Muscle layer of colon (tissue), 2 donors: ENCODE measurements around the gene JPH2.
"Not testable (repeated sequence)": the region's sequence is repeated elsewhere in the genome, so short reads cannot be mapped to it uniquely, and the experiment has no call there.

Experiments used
- H3K27ac ChIP-seq: one replicate; pipeline ENCODE4 v1.7.0; 2013; ENCODE audit warnings: low read depth, mild to moderate bottlenecking, low read length, moderate library complexity
- H3K27me3 ChIP-seq, 2 donors: one replicate each; pipeline ENCODE4 v1.7.0; 2013; ENCODE audit warnings: low read length in 2 of 2, mild to moderate bottlenecking in 2 of 2; ENCODE audit not compliant: insufficient read depth in 2 of 2, control insufficient read depth in 1 of 2
- H3K36me3 ChIP-seq: one replicate; pipeline ENCODE4 v1.7.0; 2013; ENCODE audit warnings: mild to moderate bottlenecking, low read length; ENCODE audit not compliant: insufficient read depth
- H3K4me1 ChIP-seq: one replicate; pipeline ENCODE4 v1.7.0; 2013; ENCODE audit warnings: mild to moderate bottlenecking, low read length; ENCODE audit not compliant: insufficient read depth
- H3K4me3 ChIP-seq, 2 donors: one replicate each; pipeline ENCODE4 v1.7.0; 2013; ENCODE audit warnings: low read length in 2 of 2, low read depth in 1 of 2, mild to moderate bottlenecking in 1 of 2, moderate library complexity in 1 of 2
- H3K9ac ChIP-seq: one replicate; pipeline ENCODE4 v1.7.0; 2013; ENCODE audit warnings: low read length
- H3K9me3 ChIP-seq: one replicate; pipeline ENCODE4 v1.7.0; 2013; ENCODE audit warnings: mild to moderate bottlenecking, low read length
- donor health status: abdominal sarcoma.
- donor health status: Adenocarcinoma of cecum.

The JPH2 gene

DNA sequence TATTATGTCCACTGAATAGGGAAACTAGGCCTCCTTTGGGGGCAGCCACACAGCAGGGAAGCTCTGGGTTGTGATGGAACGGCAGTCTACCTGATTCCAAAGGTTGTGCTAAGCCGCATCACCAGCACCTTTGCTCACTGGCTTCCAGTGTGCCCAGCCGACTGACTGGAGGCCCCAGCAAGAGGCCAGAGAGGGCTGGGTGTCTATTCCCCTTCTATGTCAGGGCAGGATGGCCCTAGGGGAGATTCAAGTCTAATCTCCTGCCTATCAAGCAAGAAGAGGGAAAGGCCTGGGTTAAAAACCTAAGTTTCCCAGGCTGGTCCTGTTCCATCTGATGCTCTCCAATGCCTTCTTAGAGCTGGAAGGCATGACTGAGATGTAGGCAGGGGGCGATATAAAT is 53.6 kb downstream of the JPH2 start:
- H3K4me3 ChIP-seq = no peak overlapping the region
- no peak overlapping the region for H3K9ac ChIP-seq
- no peaks in the 10 kb centered on the region for H3K9me3 ChIP-seq
- peak overlapping the region; percentile 54 for H3K27ac ChIP-seq
- H3K27me3 ChIP-seq = no peaks in the 10 kb centered on the region
- H3K4me1 ChIP-seq = peaks cover 52% of the 10 kb centered on the region
- peaks cover 9% of the 10 kb centered on the region for H3K36me3 ChIP-seq

GRCh38 chr20:44131704-44132103 is 55.3 kb downstream of the JPH2 start:
- Histone ChIP-seq H3K27me3 (no peaks in the 10 kb centered on the region), H3K9me3 (no peaks in the 10 kb centered on the region), H3K27ac (peak overlapping the region; percentile 73), H3K36me3 (peaks cover 9% of the 10 kb centered on the region), H3K9ac (no peak overlapping the region), H3K4me1 (peaks cover 41% of the 10 kb centered on the region), H3K4me3 (no peak overlapping the region)

GRCh38 chr20:44129911-44130718 is 56.9 kb downstream of the JPH2 start:
- Histone ChIP-seq H3K9ac (no peak overlapping the region), H3K27me3 (no peaks in the 10 kb centered on the region), H3K27ac (peak overlapping the region; percentile 73), H3K9me3 (no peaks in the 10 kb centered on the region), H3K4me1 (peaks cover 26% of the 10 kb centered on the region), H3K4me3 (no peak overlapping the region), H3K36me3 (peaks cover 9% of the 10 kb centered on the region)

- Histone ChIP-seq H3K4me1 (peaks cover 25% of the 10 kb centered on the region), H3K27ac (peak overlapping the region; percentile 54)
- H3K9ac ChIP-seq, H3K36me3 ChIP-seq, H3K27me3 ChIP-seq, H3K4me3 ChIP-seq, H3K9me3 ChIP-seq: not testable (repeated sequence)
These were observed 57.7 kb downstream of the JPH2 start for GRCh38 chr20:44129300-44129699.

- H3K9me3 ChIP-seq = no peaks in the 10 kb centered on the region
- no peak overlapping the region for H3K27ac ChIP-seq
- no peak overlapping the region for H3K4me3 ChIP-seq
- no peaks in the 10 kb centered on the region for H3K27me3 ChIP-seq
- peaks cover 9% of the 10 kb centered on the region for H3K36me3 ChIP-seq
- peaks cover 48% of the 10 kb centered on the region for H3K4me1 ChIP-seq
- no peak overlapping the region for H3K9ac ChIP-seq
These were observed 60.5 kb downstream of the JPH2 start for GRCh38 chr20:44126445-44126844.

- H3K4me3 ChIP-seq = no peak overlapping the region
- peaks cover 4% of the 10 kb centered on the region for H3K36me3 ChIP-seq
- no peak overlapping the region for H3K9ac ChIP-seq
- H3K9me3 ChIP-seq = no peaks in the 10 kb centered on the region
- H3K4me1 ChIP-seq = peaks cover 48% of the 10 kb centered on the region
- H3K27ac ChIP-seq = no peak overlapping the region
- H3K27me3 ChIP-seq = no peaks in the 10 kb centered on the region
These were observed 61.5 kb downstream of the JPH2 start for GRCh38 chr20:44125332-44126127.

- Histone ChIP-seq H3K27ac (peak overlapping the region; percentile 69), H3K36me3 (peaks cover 4% of the 10 kb centered on the region), H3K9ac (peak overlapping the region; percentile 39), H3K9me3 (no peaks in the 10 kb centered on the region), H3K4me1 (peaks cover 43% of the 10 kb centered on the region), H3K27me3 (no peaks in the 10 kb centered on the region), H3K4me3 (no peak overlapping the region)
These were observed 63.0 kb downstream of the JPH2 start for GRCh38 chr20:44123874-44124535.

GRCh38 chr20:44123251-44123650 is 63.7 kb downstream of the JPH2 start:
- no peaks in the 10 kb centered on the region for H3K27me3 ChIP-seq
- no peaks in the 10 kb centered on the region for H3K9me3 ChIP-seq
- peaks cover 48% of the 10 kb centered on the region for H3K4me1 ChIP-seq
- peak overlapping the region; percentile 39 for H3K9ac ChIP-seq
- H3K27ac ChIP-seq = peak overlapping the region; percentile 69
- H3K36me3 ChIP-seq = no peaks in the 10 kb centered on the region
- no peak overlapping the region for H3K4me3 ChIP-seq

DNA sequence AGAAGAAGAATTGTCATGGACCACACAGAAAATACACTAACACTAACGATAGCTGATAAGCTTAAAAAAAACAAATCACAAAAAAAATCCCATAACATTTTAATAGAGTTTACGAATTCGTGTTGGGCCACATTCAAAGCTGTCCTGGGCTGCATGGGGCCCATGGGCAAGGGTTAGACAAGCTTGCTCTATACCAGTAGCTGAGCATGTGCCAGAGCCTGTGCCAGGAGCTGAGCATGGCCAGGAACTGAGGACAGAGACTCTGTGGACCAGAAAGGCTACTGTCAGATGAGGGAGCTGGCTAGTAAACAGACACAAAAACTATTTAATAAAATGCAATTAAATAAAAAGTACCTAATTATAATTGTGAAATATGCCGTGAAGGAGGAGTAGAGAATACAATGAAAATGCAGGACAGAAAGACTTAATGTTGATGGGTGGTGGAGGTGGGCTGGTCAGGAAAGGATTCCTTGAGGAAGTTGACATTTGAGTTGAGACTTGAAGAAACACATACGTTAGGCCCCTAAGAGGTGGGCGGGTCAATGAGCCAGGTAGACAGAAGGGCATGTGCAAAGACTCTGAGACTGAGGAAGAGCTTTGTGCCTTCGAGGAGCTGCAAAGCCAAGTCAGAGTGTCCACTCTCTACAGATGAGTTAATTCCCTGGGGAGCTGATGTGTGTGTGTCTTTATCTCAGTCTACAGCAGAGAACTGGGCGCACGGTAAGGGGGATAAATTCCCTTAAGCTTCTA is 66.1 kb downstream of the JPH2 start:
- Histone ChIP-seq H3K27me3 (no peaks in the 10 kb centered on the region), H3K9ac (peak overlapping the region; percentile 25), H3K36me3 (peaks cover 11% of the 10 kb centered on the region), H3K9me3 (no peaks in the 10 kb centered on the region), H3K27ac (no peak overlapping the region), H3K4me1 (peaks cover 63% of the 10 kb centered on the region), H3K4me3 (no peak overlapping the region)

DNA sequence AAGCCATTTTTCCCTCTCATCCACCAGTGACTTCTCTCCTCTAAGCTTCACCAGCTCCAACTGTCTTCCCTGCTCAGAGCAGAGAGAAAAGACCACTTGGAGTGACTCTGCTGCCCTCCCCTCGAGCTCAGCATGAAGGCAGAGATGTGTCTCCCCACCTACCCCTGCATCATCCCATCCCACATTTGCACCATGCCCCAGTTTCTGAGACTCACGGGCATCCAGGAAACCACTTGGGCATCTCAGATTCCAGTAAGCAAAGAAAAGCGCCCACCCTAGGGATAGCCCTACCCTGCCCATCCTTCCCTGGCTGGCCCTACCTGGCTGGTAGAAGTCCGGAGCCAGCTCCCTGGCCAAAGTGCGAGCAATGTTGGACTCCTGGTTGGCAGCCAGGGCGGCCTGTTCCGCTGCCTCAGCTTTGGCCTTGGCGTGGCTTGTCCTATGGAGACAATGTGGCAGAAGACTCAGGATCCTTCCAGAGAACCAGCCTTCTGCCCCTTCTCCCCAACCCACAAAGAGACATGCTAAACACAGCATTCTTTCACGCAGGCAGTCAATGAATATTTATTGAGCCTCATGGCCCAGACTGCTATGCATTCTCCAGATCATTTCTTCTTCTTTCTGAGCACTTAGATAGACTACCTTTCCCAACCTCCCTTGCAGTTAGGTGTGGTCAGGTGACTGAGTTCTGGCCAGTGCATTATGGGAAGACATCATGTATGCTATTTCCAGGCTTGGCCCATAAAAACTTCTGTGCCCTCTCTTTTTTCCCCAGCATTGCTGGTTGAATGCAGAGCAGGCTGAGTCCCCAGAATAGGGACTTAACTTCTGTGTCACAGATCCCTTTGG is 68.6 kb downstream of the JPH2 start:
- H3K36me3 ChIP-seq = peaks cover 26% of the 10 kb centered on the region
- peaks cover 68% of the 10 kb centered on the region for H3K4me1 ChIP-seq
- no peaks in the 10 kb centered on the region for H3K9me3 ChIP-seq
- no peak overlapping the region for H3K27ac ChIP-seq
- no peak overlapping the region for H3K9ac ChIP-seq
- H3K4me3 ChIP-seq = no peak overlapping the region
- H3K27me3 ChIP-seq = no peaks in the 10 kb centered on the region
